Astrocyte (in vitro differentiated cells and primary cell): ENCODE results near the gene DCC. TPM values are rescaled to one million over a fixed set of nuclear protein-coding genes. Genes with fewer than 3 reads are reported as not detected.

Experiments
- DNase-seq: peaks from one replicate; pipeline ENCODE4 v3.0.0-alpha.2; 2010; ENCODE audit warnings: low read depth
- FAIRE-seq: peaks from 2 replicates; lab custom pipeline; 2011; peaks lifted over from hg19 to GRCh38; lab: Jason Lieb, UNC
- H2AFZ ChIP-seq: 2 replicates; pipeline ENCODE4 v1.6.0; 2012; ENCODE audit warnings: low read depth, low read length, inconsistent platforms
- H3K27ac ChIP-seq: 2 replicates; pipeline ENCODE4 v1.5.1; 2011; ENCODE audit warnings: low read depth, low read length, inconsistent platforms
- H3K27me3 ChIP-seq: 2 replicates; pipeline ENCODE4 v1.6.0; 2011; ENCODE audit warnings: low read length, inconsistent platforms; ENCODE audit not compliant: insufficient read depth
- H3K36me3 ChIP-seq: 2 replicates; pipeline ENCODE4 v1.5.1; 2011; ENCODE audit warnings: low read length, inconsistent platforms; ENCODE audit not compliant: insufficient read depth
- H3K4me1 ChIP-seq: 2 replicates; pipeline ENCODE4 v1.5.1; 2011; ENCODE audit warnings: low read length, inconsistent platforms; ENCODE audit not compliant: insufficient read depth
- H3K4me2 ChIP-seq: 2 replicates; pipeline ENCODE4 v1.6.0; 2012; ENCODE audit warnings: low read length, inconsistent platforms
- H3K4me3 ChIP-seq: 2 replicates; pipeline ENCODE4 v1.5.1; 2011; ENCODE audit warnings: low read depth, mild to moderate bottlenecking, low read length, inconsistent platforms; ENCODE audit not compliant: insufficient read depth
- H3K79me2 ChIP-seq: 2 replicates; pipeline ENCODE4 v1.6.0; 2012; ENCODE audit warnings: mild to moderate bottlenecking, low read length, inconsistent platforms; ENCODE audit not compliant: insufficient read depth
- H3K9ac ChIP-seq: 2 replicates; pipeline ENCODE4 v1.6.0; 2012; ENCODE audit warnings: mild to moderate bottlenecking, low read length, inconsistent platforms
- H3K9me3 ChIP-seq: 2 replicates; pipeline ENCODE4 v1.5.1; 2012; ENCODE audit warnings: low read depth, mild to moderate bottlenecking, low read length, inconsistent platforms; ENCODE audit not compliant: insufficient read depth
- H4K20me1 ChIP-seq: 2 replicates; pipeline ENCODE4 v1.6.0; 2012; ENCODE audit warnings: low read length, inconsistent platforms; ENCODE audit not compliant: insufficient read depth
- H3K27ac Mint-ChIP-seq: one replicate; pipeline ENCODE4 v1.8.0; 2021; ENCODE audit warnings: mild to moderate bottlenecking, mixed read lengths; ENCODE audit not compliant: unreplicated experiment
- H3K27me3 Mint-ChIP-seq: one replicate; pipeline ENCODE4 v1.8.0; 2021; ENCODE audit warnings: low read depth, mixed read lengths; ENCODE audit not compliant: unreplicated experiment
- H3K36me3 Mint-ChIP-seq: one replicate; pipeline ENCODE4 v1.8.0; 2021; ENCODE audit warnings: low read depth, mixed read lengths; ENCODE audit not compliant: unreplicated experiment
- H3K4me1 Mint-ChIP-seq: one replicate; pipeline ENCODE4 v1.8.0; 2021; ENCODE audit warnings: low read depth, mixed read lengths; ENCODE audit not compliant: unreplicated experiment
- H3K4me3 Mint-ChIP-seq: one replicate; pipeline ENCODE4 v1.8.0; 2021; ENCODE audit warnings: mild to moderate bottlenecking, moderate library complexity, mixed read lengths; ENCODE audit not compliant: unreplicated experiment
- H3K9me3 Mint-ChIP-seq: one replicate; pipeline ENCODE4 v1.8.0; 2021; ENCODE audit warnings: mild to moderate bottlenecking, mixed read lengths; ENCODE audit not compliant: unreplicated experiment
- EZH2 ChIP-seq: IDR thresholded peaks from 2 replicates; pipeline ENCODE4 v1.6.1; 2012; ENCODE audit warnings: mild to moderate bottlenecking, low read length, inconsistent platforms; ENCODE audit not compliant: insufficient read depth
- total RNA-seq: library from RNA; stranded (reverse); gene quantifications from 2 replicates; pipeline ENCODE4 v1.2.1, GENCODE V29; 2021
- TF ChIP-seq, protein P1 (sequence below): IDR thresholded peaks from 2 replicates; pipeline ENCODE4 v1.5.1; 2011; ENCODE audit warnings: low read depth, mild to moderate bottlenecking, inconsistent platforms, low read length, moderate library complexity; ENCODE audit not compliant: insufficient read depth

DCC gene
- total RNA-seq, 1 donor from 2014 or later, result 2.6 TPM

DNA sequence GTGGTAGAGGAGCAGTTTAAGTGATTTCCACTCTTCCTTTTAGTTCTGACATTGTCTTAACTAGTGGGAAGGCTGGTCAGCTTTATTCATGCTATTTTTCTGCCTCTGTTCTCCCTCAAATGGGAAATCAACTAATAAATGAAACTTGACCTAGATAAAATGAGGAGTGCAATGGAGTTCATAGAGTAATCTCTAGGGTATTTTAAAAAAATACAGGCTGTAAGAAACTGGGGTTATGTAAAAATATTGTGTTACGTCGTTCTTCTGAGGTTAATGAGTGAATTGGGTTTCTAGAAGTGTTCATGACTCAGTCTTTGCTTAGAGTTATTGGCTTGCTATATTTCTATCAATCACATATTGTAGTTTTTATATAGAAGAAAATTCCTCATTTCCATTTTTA, 1150.0 kb downstream of the DCC start:
- no peaks in the 10 kb centered on the region for H4K20me1 ChIP-seq
- no peak overlapping the region for H3K4me2 ChIP-seq
- FAIRE-seq (no peak), DNase-seq (no peak)
- H3K4me1 ChIP-seq, result no peaks in the 10 kb centered on the region
- no peak overlapping the region for H3K4me3 ChIP-seq
- no peak overlapping the region for H3K9ac ChIP-seq
- Mint-ChIP-seq H3K4me1 (peaks cover 6% of the 10 kb centered on the region), H3K9me3 (peaks cover 5% of the 10 kb centered on the region), H3K27me3 (no peaks in the 10 kb centered on the region), H3K27ac (no peak overlapping the region), H3K4me3 (no peak overlapping the region), H3K36me3 (no peaks in the 10 kb centered on the region)
- TF ChIP-seq, protein P1, sequence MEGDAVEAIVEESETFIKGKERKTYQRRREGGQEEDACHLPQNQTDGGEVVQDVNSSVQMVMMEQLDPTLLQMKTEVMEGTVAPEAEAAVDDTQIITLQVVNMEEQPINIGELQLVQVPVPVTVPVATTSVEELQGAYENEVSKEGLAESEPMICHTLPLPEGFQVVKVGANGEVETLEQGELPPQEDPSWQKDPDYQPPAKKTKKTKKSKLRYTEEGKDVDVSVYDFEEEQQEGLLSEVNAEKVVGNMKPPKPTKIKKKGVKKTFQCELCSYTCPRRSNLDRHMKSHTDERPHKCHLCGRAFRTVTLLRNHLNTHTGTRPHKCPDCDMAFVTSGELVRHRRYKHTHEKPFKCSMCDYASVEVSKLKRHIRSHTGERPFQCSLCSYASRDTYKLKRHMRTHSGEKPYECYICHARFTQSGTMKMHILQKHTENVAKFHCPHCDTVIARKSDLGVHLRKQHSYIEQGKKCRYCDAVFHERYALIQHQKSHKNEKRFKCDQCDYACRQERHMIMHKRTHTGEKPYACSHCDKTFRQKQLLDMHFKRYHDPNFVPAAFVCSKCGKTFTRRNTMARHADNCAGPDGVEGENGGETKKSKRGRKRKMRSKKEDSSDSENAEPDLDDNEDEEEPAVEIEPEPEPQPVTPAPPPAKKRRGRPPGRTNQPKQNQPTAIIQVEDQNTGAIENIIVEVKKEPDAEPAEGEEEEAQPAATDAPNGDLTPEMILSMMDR, result no peak
- no peak for TF ChIP-seq EZH2
- no peaks in the 10 kb centered on the region for H3K9me3 ChIP-seq
- H3K79me2 ChIP-seq, result no peaks in the 10 kb centered on the region
- no peaks in the 10 kb centered on the region for H3K27me3 ChIP-seq
- no peak overlapping the region for H3K27ac ChIP-seq
- H2AFZ ChIP-seq, result no peak overlapping the region
- H3K36me3 ChIP-seq, result no peaks in the 10 kb centered on the region

DNA sequence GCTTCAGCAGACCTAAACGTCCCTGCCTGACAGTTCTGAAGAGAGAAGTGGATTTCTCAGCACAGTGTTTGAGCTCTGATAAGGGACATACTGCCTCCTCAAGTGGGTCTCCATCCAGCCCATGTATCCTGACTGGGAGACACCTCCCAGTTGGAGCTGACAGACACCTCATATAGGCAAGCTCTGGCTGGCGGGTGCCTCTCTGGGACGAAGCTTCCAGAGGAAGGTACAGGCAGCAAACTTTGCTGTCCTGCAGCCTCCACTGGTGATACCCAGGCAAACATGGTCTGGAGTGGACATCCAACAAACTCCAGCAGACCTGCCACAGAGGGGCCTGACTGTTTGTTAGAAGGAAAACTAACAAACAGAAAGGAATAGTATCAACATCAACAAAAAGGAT, 1156.0 kb downstream of the DCC start:
- no peak overlapping the region for H3K9ac ChIP-seq
- Mint-ChIP-seq H3K27me3 (no peaks in the 10 kb centered on the region), H3K4me3 (no peak overlapping the region), H3K9me3 (peaks cover 7% of the 10 kb centered on the region), H3K27ac (no peak overlapping the region), H3K36me3 (no peaks in the 10 kb centered on the region), H3K4me1 (peaks cover 3% of the 10 kb centered on the region)
- H3K4me1 ChIP-seq, result no peaks in the 10 kb centered on the region
- H4K20me1 ChIP-seq, result no peaks in the 10 kb centered on the region
- no peak overlapping the region for H3K4me2 ChIP-seq
- H3K27me3 ChIP-seq, result no peaks in the 10 kb centered on the region
- FAIRE-seq (no peak), DNase-seq (no peak)
- no peaks in the 10 kb centered on the region for H3K36me3 ChIP-seq
- no peak for TF ChIP-seq EZH2
- TF ChIP-seq, protein P1, result no peak
- no peak overlapping the region for H3K4me3 ChIP-seq
- H3K9me3 ChIP-seq, result no peaks in the 10 kb centered on the region
- H2AFZ ChIP-seq, result no peak overlapping the region
- no peak overlapping the region for H3K27ac ChIP-seq
- H3K79me2 ChIP-seq, result no peaks in the 10 kb centered on the region

DNA sequence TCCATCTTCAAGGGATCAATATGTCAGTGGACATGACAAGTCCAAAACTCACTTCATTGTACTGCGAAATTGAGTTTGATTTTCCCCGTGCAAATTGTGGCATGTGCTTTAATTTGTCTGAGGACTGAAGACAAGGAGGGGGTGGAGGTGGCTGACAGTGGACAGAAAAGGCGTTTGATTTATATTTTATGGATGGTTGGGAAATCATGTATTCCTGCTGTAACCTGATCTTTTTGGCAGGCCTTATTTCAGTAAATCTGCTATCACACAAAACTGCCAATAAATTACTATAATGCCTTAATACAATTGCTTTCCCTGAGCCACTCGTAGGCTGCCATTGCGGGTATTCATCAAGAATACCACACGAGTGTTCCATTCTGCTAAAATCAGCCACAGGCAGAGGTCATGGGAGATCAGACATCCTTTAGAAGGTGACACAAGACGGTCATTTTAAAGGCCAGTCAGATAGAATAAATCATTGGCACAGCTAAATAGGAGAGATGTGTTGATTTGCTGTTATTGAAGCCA, 1164.0 kb downstream of the DCC start:
- DNase-seq, result no peak
- FAIRE-seq, result no peak
- Mint-ChIP-seq H3K27me3 (no peaks in the 10 kb centered on the region), H3K4me3 (no peak overlapping the region), H3K4me1 (no peaks in the 10 kb centered on the region), H3K9me3 (no peaks in the 10 kb centered on the region), H3K27ac (no peak overlapping the region), H3K36me3 (no peaks in the 10 kb centered on the region)
- H3K4me1 ChIP-seq, result no peaks in the 10 kb centered on the region
- H3K27ac ChIP-seq, result no peak overlapping the region
- no peaks in the 10 kb centered on the region for H4K20me1 ChIP-seq
- TF ChIP-seq, protein P1, result no peak
- no peak for TF ChIP-seq EZH2
- no peak overlapping the region for H3K4me2 ChIP-seq
- H2AFZ ChIP-seq, result no peak overlapping the region
- H3K9me3 ChIP-seq, result no peaks in the 10 kb centered on the region
- no peak overlapping the region for H3K9ac ChIP-seq
- no peaks in the 10 kb centered on the region for H3K27me3 ChIP-seq
- no peaks in the 10 kb centered on the region for H3K79me2 ChIP-seq
- H3K36me3 ChIP-seq, result no peaks in the 10 kb centered on the region
- no peak overlapping the region for H3K4me3 ChIP-seq
